Measurements from ENCODE around the gene SGPP1.
"Not testable (repeated sequence)": the region's sequence is repeated elsewhere in the genome, so short reads cannot be mapped to it uniquely, and the experiment has no call there.

SGPP1 gene

GRCh38 chr14:63725786-63726460, 1.9 kb downstream of the SGPP1 start:
- DNase-seq = peak; percentile 67

- peak; percentile 39 for DNase-seq
Measured at GRCh38 chr14:63717702-63718101, 10.2 kb downstream of the SGPP1 start.

GRCh38 chr14:63715360-63715759, 12.5 kb downstream of the SGPP1 start:
- peak; percentile 66 for DNase-seq

GRCh38 chr14:63713764-63714163, 14.1 kb downstream of the SGPP1 start:
- no peak for DNase-seq

- DNase-seq = no peak
Measured at GRCh38 chr14:63713058-63713457, 14.8 kb downstream of the SGPP1 start.

- no peak for DNase-seq
Measured at GRCh38 chr14:63712123-63712522, 15.7 kb downstream of the SGPP1 start.

GRCh38 chr14:63710497-63710896, 17.4 kb downstream of the SGPP1 start:
- no peak for DNase-seq

GRCh38 chr14:63709589-63709988, 18.3 kb downstream of the SGPP1 start:
- no peak for DNase-seq

GRCh38 chr14:63707216-63707615, 20.6 kb downstream of the SGPP1 start:
- no peak for DNase-seq

- peak; percentile 63 for DNase-seq
Measured at GRCh38 chr14:63705561-63706070, 22.2 kb downstream of the SGPP1 start.

GRCh38 chr14:63702530-63702929, 25.3 kb downstream of the SGPP1 start:
- not testable (repeated sequence) for DNase-seq

- no peak for DNase-seq
Measured at GRCh38 chr14:63701606-63702299, 26.1 kb downstream of the SGPP1 start.

- DNase-seq = no peak
Measured at GRCh38 chr14:63692310-63693020, 35.4 kb downstream of the SGPP1 start.

- no peak for DNase-seq
Measured at GRCh38 chr14:63689132-63689531, 38.7 kb downstream of the SGPP1 start.

GRCh38 chr14:63686926-63687325, 40.9 kb downstream of the SGPP1 start:
- DNase-seq = no peak

GRCh38 chr14:63685401-63685800, 42.5 kb downstream of the SGPP1 start:
- DNase-seq = no peak

GRCh38 chr14:63682727-63683593, 44.9 kb downstream of the SGPP1 start:
- DNase-seq = no peak

- no peak for DNase-seq
Measured at GRCh38 chr14:63678536-63678935, 49.3 kb downstream of the SGPP1 start.

GRCh38 chr14:63677891-63678379, 49.9 kb downstream of the SGPP1 start:
- no peak for DNase-seq

GRCh38 chr14:63676615-63677014, 51.2 kb downstream of the SGPP1 start:
- no peak for DNase-seq

GRCh38 chr14:63673886-63674497, 53.9 kb downstream of the SGPP1 start:
- DNase-seq = no peak

- DNase-seq = no peak
Measured at GRCh38 chr14:63673255-63673654, 54.6 kb downstream of the SGPP1 start.
